ENCODE measurements around the gene FGF19.

Gene FGF19

DNA sequence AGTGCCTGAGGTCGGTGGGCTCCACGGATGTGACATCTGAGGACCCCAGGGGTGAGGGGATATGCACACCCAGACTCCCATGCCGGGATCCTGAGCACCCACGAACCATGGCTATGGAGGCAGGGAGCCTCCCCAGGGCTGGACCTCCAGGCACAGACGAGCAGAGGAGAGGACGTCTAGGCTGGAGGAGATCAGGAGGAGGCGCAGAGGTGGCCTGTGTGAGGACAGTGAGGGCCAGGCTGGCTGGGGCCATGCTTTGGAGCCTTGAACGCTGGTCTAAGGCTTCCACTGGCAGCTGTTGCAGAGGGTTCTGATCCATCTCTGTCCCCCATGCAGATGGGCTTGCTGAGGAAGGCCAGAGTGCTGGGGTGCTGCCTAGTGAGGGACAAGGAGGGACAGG, 42.3 kb upstream of the FGF19 start:
- H3K27ac ChIP-seq = no peak overlapping the region
- TF ChIP-seq, protein P1, sequence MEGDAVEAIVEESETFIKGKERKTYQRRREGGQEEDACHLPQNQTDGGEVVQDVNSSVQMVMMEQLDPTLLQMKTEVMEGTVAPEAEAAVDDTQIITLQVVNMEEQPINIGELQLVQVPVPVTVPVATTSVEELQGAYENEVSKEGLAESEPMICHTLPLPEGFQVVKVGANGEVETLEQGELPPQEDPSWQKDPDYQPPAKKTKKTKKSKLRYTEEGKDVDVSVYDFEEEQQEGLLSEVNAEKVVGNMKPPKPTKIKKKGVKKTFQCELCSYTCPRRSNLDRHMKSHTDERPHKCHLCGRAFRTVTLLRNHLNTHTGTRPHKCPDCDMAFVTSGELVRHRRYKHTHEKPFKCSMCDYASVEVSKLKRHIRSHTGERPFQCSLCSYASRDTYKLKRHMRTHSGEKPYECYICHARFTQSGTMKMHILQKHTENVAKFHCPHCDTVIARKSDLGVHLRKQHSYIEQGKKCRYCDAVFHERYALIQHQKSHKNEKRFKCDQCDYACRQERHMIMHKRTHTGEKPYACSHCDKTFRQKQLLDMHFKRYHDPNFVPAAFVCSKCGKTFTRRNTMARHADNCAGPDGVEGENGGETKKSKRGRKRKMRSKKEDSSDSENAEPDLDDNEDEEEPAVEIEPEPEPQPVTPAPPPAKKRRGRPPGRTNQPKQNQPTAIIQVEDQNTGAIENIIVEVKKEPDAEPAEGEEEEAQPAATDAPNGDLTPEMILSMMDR (IDR thresholded peaks at IDR 0.05) = no peak
- no peak for TF ChIP-seq ZFX (IDR thresholded peaks at IDR 0.05; ENCODE audit: borderline replicate concordance)

DNA sequence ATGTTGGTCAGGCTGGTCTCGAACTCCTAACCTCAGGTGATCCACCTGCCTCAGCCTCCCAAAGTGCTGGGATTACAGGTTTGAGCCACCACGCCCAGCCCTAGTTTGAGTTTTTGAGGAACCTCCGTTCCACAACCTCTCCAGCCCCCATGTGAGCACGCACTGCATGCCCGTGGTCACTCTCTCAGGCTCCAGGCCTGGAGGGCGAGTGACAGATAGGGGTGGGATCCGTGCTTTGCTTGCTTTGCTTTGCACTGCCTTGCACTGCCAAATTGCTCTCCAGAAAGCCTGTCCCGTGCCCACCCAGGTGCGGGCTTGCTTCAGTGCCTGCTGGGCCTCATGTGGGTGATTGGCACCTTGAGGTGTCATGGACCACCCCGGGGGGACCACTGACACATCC, 41.4 kb upstream of the FGF19 start:
- H3K27ac ChIP-seq = no peak overlapping the region
- TF ChIP-seq, protein P1 (IDR thresholded peaks at IDR 0.05) = no peak
- no peak for TF ChIP-seq ZFX (IDR thresholded peaks at IDR 0.05; ENCODE audit: borderline replicate concordance)

DNA sequence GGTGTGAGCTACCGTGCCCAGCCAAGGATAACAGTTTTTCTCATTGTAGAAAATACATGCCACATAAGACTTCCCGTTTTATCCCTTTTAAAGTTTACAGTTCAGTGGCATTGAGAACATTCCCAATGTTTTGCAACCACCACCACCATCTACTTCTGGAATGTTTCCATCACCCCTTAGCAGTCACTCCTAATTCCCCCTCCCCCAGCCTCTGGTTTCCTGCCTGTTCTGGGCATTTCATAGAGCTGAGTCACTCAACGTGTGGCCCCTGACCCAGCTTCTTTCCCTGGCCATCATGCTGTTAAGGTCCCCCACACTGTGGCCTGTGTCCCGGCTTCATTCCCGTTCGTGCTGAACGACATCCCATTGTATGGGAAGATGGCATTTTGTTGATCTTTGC, 40.6 kb upstream of the FGF19 start:
- no peak overlapping the region for H3K27ac ChIP-seq
- TF ChIP-seq, protein P1 (IDR thresholded peaks at IDR 0.05) = no peak
- no peak for TF ChIP-seq ZFX (IDR thresholded peaks at IDR 0.05; ENCODE audit: borderline replicate concordance)

DNA sequence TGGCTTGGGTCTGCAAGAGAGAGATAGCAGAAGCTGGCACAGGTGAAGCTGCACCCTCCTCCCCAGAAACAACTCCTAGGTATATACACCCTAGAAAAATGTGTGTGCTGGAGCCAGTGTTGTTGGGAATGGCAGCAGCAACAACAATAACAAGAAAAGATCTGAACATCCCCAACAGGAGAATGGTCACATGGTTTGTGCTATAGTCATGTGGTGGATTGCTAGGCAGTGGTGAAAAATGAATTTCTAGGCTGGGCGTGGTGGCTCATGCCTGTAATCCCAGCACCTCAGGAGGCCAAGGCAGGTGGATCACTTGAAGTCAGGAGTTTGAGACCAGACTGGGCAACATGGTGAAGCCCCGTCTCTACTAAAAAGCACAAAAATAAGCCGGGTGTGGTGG, 31.0 kb upstream of the FGF19 start:
- TF ChIP-seq ZFX (IDR thresholded peaks at IDR 0.05; ENCODE audit: borderline replicate concordance) = no peak
- TF ChIP-seq, protein P1 (IDR thresholded peaks at IDR 0.05) = no peak
- H3K27ac ChIP-seq = no peak overlapping the region

DNA sequence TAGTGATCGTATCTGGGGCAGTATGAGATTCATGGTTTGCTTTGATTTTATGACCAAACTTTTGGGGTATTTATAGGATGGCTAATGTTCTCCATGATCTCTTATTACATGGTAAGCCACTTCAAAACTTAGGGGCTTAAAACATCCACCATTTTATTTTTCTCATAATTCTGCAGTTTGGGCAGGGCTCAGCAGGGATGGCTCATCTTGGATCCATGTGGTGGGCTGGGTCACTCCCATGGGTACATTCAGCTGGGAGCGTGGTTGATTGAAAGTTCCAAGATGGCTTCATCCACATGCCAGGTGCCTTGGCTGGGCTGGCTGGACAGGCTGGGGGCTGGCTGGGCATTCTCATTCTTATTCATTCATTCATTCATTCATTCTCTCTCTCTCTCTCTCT, 30.5 kb upstream of the FGF19 start:
- TF ChIP-seq ZFX (IDR thresholded peaks at IDR 0.05; ENCODE audit: borderline replicate concordance) = no peak
- TF ChIP-seq, protein P1 (IDR thresholded peaks at IDR 0.05) = no peak
- no peak overlapping the region for H3K27ac ChIP-seq

DNA sequence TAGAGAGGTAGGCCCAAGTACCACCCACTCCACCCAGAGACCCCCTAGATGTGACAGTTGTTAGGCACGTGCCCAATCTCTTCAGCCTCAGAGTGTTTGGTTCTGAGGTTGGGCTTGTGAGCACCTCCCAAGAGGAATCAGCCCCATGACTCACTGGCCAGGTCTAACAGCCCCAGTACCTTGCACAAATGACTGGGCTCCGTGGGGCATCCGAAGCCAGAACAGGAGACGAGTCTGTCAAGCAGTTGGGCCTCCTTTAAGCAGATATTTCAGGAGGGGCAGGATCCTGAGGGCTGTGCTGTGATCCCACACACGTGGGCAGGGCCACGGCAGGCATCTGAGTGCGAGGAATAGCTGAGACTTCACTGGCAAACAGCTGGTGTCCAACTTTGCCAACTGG, 29.1 kb upstream of the FGF19 start:
- no peak overlapping the region for H3K27ac ChIP-seq
- TF ChIP-seq, protein P1 (IDR thresholded peaks at IDR 0.05) = no peak
- no peak for TF ChIP-seq ZFX (IDR thresholded peaks at IDR 0.05; ENCODE audit: borderline replicate concordance)

DNA sequence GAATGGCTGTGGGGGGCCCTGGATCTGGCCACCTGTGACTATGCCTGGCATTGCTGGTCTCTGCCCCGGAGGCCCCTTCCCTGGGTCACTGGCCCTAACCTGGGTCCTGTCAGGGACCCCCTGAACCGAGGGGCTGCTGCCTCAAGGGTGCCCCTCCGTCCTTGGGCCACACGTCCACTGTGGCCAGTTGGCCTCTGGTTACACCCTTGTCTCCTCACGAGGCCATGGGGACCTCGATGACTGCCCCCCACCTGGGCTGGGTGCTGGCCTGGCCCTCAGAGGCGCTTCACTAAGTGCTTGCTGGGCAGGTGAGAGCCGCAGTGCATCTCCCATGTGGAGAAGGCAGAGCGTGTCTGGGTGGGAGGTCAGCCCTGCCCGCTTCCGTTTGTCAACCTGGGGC, 27.3 kb upstream of the FGF19 start:
- TF ChIP-seq ZFX (IDR thresholded peaks at IDR 0.05; ENCODE audit: borderline replicate concordance) = no peak
- TF ChIP-seq, protein P1 (IDR thresholded peaks at IDR 0.05) = no peak
- H3K27ac ChIP-seq = no peak overlapping the region

Data from 22Rv1 (cell line).